GM19239 (cell line): Measurements from ENCODE around the gene MIB1.
"Not testable (repeated sequence)": the region's sequence is repeated elsewhere in the genome, so short reads cannot be mapped to it uniquely, and the experiment has no call there.

ENCODE experiments used
- DNase-seq: peaks from one replicate; pipeline ENCODE4 v3.0.0; 2011; ENCODE audit warnings: low spot score; ENCODE audit not compliant: insufficient read length
- FAIRE-seq: peaks from 2 replicates; lab custom pipeline; 2011; peaks lifted over from hg19 to GRCh38; lab: Jason Lieb, UNC

Gene MIB1

DNA sequence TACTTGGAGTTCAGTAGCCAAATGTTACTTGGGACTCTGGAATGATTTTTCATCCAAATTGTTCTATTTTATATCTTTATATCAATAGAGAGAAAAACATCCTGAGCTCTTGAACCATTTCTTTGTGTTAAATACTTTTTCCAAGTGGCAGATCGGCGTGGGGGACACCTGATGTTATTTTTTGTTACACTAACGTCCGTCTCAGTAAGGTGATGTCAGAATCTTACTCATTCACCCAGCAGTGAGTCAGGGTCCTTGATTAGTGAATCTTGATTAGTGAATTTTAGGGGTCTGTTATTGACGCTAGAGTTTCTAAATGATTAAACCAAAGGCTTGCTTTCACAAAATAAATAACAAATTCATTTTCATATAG lies 1.7 kb downstream of the MIB1 start:
- peak; percentile 63 for FAIRE-seq
- DNase-seq, result no peak

DNA sequence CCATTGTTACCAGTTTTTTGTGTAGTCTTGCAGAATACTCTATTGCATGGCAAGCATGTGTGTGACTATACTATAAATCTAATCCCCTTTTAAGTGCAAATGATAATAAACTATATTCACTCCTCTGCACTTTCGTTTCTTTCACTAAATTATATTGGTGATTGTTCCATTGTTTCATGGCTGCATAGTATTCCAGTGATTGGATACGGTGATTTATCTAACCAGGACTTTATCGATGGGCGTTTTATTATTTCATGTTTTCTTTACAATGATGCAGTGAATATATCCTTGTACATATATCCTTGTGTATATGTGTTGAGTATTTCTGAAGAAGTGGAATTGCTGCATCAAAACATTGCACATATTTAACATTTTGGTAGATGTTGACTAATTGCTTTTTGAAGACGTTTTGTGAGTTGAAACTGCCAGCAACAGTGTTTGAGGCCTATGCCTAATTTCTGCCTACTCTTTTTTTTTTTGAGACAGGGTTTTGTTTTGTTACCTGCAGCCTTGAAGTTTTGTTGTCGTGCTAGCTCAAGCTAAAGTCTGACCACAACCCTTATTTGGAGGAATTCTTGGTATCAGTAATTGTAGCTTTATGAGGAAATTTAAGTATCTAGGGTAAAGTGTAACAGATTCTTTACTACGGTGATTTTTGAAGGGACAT lies 2.7 kb downstream of the MIB1 start:
- FAIRE-seq (no peak), DNase-seq (no peak)

DNA sequence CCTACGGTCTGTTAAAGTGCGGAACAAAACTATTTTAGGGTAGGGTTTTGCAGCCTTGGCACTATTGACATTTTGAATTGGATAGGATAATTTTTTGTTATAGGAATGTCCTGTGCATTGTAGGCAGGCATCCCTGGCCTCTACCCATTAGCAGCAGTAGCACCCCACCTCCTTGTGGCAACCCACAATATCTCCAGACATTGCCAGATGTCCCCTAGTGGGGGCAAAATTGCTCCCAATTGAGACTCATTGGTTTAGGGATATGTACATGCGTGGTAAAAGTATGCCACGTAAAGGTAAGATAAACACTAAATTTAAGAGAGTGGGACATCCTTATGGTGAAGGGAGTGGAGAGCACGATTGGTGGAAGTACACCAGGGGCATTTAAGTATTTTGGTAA lies 4.6 kb downstream of the MIB1 start:
- DNase-seq (no peak), FAIRE-seq (no peak)

DNA sequence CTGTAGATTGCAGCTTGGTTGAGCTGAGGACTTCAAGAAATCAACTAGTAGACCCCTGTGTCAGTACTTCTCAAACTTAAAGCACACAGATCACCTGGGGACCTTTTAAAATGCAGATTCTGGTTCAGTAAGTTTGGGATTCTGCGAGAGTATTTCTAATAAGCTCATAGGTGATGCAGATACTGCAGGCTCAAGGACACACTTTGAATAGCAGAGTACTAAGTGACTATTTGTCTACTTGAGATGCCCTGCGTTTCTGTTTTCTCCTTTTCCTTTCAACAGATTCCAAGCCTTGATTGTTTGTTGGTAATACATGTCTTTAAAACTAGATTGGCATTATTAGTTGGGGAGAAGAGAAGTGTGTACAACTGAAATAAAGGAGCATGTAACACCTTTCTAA lies 6.7 kb downstream of the MIB1 start:
- DNase-seq (no peak), FAIRE-seq (no peak)

DNA sequence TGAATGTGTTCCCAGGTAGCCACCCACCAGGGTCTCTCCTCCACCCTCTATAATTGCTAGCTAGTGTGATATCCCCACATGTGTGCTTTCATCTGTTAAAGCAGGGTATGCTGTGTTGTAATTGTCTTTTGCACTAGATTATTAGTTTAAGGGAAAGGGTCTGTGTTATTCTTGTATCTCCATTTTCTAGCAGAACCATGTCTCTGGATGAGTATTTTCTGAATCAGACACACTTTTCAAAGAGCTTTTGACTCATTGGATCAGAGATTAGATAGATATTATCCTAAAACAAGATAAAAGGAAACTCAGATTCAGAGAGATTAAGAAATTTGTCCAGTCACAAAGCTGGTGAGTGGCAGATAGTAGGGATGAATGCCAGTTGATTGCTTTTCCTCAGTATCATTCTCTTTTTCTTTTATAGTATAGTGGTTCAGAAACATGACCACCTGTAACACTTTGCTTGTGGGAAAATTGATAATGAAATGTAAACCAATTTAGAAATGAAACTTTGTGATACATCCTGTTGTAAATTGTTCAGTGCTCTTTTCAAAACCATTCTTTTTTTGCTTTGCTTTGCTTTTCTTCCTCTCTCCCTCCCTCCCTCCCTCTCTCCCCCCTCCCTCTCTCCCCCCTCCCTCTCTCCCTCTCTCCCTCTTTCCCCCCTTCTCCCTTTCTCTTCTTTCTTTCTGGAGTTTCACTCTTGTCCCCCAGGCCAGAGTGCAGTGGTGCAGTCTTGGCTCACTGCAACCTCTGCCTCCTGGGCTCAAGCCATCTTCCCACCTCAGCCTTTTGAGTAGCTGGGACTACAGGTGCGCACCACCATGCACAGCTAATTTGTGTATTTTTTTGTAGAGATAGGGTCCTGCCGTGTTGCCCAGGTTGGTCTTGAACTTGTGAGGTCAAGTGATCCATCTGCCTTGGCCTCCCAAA lies 7.4 kb downstream of the MIB1 start:
- FAIRE-seq, result peak; percentile 84
- DNase-seq, result no peak

DNA sequence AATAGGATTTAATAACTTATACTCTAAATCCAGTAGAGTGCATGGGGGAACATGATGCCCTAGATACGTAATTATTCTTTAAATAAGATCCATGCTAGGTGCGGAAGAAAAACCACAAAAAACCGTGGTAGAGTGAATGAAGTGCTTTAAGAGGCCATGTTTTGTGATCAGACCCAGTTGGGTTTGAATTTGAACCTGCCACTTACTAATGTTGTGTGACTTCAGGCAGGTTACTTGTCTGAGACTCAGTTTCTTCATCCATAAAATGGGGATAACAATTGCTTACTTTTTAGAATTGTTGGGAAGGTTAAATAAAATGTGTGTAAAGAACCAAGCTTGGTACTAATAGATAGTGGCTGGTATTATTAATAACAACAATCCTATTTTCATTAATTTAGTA lies 17.2 kb downstream of the MIB1 start:
- FAIRE-seq (no peak), DNase-seq (no peak)

DNA sequence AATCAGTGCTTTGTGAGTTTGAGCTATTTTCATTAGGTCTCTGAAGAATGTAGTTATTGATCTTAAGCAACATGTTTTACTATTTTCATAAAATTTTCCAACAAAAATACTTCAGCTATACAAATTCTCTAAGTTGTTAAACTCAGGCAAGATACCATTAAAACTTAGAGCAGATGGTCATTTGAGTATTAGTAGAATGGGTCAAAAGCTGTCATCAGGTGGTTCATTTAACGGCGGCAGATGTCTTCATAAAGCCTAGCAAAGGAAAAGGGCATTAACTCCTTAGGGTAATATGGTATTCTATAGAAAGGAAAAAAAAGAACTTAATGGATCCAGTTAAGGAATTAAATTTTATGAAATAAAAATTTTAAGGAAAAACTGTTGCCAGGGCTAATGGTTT lies 19.2 kb downstream of the MIB1 start:
- FAIRE-seq (no peak), DNase-seq (no peak)

DNA sequence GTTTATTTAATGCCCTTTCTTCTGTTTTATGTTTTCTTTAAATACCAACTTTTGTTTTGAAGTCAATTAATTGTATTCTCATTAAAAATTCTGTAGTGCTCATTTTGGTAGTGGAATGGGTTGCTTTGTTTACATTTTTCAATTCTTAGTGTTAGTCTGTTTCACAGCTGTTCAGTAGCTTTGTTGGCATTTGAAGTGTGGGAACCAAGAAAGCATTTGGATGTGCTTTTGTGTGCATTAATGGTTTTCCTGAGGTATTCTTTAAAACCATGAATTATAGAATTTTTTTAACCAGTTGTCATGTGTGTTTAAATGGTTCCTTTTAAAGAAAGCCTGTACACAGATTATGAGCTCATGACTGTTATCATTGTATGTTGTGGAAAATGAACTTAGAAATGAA lies 19.7 kb downstream of the MIB1 start:
- no peak for FAIRE-seq
- DNase-seq, result no peak

DNA sequence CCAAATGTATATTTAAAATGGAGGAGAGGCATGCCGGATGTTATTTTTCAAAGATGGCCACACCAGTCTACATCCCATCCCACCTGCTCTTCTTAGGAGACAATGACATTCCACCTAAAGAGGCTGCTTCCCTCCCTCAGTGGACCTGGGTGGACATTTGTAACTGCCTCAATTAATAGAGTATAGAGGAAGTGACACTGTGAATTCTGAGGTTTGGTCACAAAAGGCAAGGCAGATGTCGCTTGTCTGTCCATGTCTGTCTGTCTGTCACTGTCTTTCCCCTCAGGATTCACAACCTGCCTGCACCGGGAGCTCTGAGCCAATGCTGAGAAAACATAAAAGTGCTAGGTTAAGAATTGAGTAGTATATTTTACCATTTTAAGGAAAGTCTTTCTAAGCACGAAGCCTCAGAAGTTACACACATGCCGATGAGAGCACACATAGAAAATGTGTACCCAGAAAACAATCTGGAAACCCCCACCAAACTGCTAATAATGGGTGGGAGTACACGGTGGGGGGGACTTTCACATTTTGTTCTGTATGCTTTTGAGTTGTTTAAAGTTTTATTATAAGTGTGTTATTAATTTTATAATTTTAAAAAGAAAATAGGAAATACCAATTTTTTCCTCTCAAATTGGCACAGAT lies 21.0 kb downstream of the MIB1 start:
- DNase-seq, result no peak
- FAIRE-seq, result no peak

DNA sequence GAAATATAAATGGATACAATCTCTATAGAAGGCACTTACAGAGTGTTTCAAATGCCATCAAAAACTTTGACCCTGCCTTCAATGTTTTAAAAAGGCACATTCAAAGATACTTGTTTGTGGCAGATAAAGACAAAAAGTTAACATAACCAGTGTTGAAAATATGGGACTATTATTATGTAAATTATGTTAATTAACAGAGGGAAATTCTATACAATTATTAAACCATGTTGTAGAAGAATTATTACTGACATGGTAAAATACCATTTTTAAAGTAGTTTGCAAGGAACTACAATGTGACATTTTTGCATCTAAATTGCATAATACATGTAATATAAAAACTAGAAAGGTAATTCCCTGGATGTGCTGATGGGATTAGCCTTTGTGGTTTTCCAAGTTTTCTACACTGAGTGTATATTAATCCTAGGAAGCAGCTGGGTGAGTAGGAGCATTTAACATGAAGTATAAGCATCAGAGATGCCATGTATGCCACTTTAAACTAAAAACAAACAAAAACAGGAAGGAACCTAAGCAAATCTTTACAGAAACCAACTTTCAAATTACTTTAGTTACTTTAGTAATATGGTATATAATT lies 21.7 kb downstream of the MIB1 start:
- DNase-seq (no peak), FAIRE-seq (no peak)

DNA sequence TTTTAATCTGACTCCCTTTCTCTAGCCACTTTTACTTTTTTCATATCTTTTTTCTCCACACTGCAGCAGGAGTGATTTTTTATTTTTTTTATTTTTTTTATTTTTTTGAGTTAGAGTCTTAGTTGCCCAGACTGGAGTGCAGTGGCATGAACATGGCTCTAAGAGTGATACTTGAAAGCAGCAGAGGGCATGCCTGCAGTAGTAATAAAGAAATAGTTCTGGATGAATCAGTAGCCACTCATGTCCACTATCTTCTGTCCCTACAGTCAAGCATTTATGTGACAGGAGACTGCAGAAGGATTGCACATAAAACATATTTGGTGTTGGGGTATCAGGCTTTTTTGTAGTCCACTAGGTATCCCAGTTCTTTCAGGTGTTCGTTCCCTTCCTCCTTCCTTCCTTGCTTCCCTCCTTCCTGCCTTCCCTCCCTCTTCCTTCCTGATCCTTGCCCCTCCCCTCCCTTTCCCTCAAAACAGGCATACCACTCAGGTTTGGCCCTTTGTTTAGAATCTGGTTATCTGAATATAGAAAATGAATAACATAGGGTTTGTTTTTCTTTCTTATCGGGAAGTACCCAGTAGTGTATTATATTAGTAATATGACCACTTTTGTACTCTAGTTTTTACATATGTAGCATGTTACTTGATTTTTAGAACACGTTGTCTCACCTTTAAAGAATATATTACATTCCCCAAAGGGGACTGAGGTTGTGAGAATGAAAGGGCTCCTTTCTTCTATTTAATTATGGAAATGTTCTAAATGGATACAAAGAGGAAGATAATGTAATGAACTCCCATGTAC lies 23.5 kb downstream of the MIB1 start:
- DNase-seq, result no peak
- no peak for FAIRE-seq

DNA sequence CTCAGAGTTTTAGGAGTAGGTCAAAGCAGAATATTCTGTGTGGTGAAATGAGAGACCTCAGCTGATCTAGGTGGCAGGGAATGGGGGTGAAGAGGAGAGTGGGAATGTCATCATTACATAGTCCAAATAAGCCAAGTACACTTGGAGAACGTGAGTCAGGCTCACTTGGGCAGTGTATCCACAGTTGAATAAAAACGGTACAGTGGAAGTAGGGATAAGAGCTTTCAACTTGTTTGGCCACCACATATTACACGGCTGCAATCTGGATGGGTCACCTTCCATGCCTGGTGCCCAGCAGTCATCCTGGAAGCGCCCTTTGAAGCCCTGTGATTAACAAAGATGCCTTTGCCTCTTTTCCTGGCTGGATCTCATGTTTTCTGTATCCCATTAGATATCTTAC lies 28.6 kb downstream of the MIB1 start:
- DNase-seq, result no peak
- FAIRE-seq, result no peak

DNA sequence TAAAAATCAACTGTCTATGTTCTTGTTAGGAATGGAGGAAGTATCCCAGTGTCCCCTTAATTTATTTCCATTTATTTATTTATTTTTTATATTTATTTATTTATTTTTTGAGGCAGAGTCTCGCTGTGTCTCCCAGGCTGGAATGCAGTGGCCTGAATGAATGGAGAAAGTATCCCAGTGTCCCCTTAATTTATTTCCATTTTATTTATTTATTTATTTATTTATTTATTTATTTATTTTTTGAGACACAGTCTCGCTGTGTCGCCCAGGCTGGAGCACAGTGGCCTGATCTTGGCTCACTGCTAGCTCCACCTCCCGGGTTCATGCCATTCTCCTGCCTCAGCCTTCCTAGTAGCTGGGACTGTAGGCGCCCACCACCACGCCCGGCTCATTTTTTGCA lies 34.1 kb downstream of the MIB1 start:
- FAIRE-seq (no peak), DNase-seq (no peak)

DNA sequence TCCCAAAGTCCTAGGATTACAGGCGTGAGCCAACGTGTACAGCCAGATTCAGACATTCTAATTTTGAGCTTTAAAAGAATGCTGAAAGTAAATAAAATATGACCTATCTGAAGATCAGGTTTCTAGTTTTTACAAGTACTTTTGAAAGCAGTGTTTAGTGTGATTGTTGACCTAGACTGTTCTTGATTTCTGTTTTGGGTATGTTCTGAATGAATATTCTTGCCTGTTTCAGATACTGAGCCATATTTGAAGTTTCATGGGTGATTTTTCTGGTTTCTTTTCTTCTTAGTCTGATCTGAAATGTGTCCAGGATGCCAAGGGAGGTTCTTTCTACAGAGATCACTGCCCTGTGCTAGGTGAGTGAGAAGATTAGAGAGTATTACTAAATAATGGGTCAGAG lies 37.2 kb downstream of the MIB1 start:
- peak; percentile 1 for DNase-seq
- FAIRE-seq, result peak; percentile 72

DNA sequence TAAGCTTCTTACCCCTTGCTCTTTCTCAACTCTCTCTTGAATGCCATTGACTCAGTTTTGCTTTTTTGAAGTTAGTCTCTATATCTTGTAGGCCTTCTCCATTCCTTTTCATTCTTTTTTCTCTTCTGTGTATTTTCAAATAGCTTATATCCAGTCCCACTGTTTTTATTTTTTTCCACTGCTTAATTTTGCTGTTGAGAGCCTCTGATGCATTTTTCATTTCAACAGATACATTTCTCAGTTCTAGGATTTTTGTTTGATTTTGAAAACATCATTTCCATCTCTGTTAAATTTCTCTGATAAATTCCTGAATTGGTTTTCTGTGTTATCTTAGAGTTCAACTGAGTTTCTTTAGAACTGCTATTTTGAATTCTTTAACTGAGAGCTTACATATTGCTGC lies 45.9 kb downstream of the MIB1 start:
- DNase-seq (no peak), FAIRE-seq (no peak)

DNA sequence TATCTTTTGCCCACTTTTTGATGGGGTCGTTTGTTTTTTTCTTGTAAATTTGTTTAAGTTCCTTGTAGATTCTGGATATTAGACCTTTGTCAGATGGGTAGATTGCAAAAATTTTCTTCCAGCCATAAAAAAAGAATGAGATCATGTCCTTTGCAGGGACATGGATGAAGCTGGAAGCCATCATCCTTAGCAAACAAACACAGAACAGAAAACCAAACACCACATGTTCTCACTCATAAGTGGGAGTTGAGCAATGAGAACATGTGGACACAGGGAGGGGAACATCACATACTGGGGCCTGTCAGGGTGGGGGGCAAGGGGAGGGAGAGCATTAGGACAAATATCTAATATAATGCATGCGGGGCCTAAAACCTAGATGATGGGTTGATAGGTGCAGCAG lies 55.5 kb downstream of the MIB1 start:
- FAIRE-seq, result not testable (repeated sequence)

DNA sequence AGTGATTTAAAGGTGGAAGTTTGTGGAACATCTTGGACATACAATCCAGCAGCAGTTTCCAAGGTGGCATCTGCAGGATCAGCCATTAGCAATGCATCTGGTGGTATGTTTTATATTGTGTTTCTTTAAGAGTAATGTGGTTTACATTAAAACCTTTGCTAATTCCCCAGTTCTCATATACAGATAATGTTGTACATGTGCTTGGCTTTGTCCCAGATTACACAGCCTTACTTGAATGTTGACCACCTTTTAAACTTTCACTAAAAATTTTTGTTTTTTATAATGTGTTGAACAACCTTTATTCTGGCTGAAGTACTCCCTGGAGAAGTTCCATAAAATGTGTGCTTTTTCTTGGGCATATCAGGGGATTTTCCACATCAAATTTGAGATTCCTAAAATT lies 57.5 kb downstream of the MIB1 start:
- DNase-seq, result no peak
- FAIRE-seq, result no peak

More for the DNA sequence above, 55.5 kb downstream of the MIB1 start:
- not testable (repeated sequence) for DNase-seq

DNA sequence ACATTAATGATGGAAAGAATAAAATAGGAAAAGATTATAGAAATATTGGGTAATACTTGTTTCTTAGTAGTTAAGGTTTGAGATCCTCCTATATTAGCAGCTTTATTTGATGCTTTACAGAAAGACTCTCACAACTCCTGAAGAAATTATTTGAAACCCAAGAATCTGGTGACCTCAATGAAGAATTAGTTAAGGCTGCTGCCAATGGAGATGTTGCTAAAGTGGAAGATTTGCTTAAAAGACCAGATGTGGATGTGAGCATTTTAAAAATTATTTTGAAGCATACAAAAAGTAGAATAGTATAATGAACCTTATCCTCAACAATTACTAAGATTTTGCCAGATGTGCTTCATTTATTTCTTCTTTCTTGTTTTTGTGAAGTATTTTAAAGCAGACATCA lies 59.1 kb downstream of the MIB1 start:
- DNase-seq (no peak), FAIRE-seq (no peak)

DNA sequence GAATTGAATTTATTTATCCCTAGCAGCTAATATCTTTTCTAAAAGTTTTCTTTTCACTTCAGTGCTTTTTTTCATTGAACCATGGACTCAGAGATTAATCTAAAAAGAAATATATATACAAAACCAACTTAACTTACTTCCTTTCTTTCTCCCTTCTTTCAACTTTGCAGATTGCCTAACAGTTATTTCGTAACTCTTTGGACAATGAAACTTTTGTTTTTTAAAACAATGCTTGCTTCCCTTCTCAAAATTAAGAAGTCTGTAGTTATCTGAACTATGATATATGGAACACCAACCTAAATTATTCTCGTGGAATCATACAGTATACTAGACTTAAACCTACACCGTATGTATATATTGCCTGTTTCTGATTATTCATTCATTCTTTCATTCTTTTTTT lies 62.9 kb downstream of the MIB1 start:
- DNase-seq (no peak), FAIRE-seq (no peak)

DNA sequence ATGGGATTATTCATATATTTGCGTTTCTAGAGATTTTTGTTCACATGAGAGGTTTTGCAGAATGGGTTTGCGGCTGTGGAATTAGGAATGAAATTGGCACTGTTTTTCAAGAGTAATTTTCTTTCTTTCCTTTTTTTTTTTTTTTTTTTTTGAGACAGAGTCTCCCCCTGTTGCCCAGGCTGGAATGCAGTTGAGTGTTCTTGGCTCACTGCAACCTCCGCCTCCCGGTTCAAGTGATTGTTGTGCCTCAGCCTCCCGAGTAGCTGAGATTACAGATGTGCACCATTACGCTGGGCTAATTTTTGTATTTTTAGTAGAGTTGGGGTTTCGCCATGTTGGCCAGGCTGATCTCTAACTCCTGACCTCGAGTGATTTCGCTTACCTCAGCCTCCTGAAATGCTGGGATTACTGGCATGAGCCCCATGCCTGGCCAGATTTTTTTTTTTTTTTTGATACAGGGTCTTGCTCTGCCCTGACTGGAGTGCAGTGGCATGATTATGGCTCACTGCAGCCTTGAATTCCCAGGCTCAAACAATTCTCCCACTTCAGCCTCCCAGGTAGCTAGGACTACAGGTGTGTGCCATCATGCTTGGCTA lies 65.3 kb downstream of the MIB1 start:
- FAIRE-seq (no peak), DNase-seq (no peak)
